SIG-M5 (cell line): ENCODE results near the gene PRKCE.
"Not testable (repeated sequence)": the region's sequence is repeated elsewhere in the genome, so short reads cannot be mapped to it uniquely, and the experiment has no call there.

ENCODE experiments used
- DNase-seq: peaks from one replicate; lab custom pipeline; 2025; lab: John Stamatoyannopoulos, UW

Gene PRKCE

DNA sequence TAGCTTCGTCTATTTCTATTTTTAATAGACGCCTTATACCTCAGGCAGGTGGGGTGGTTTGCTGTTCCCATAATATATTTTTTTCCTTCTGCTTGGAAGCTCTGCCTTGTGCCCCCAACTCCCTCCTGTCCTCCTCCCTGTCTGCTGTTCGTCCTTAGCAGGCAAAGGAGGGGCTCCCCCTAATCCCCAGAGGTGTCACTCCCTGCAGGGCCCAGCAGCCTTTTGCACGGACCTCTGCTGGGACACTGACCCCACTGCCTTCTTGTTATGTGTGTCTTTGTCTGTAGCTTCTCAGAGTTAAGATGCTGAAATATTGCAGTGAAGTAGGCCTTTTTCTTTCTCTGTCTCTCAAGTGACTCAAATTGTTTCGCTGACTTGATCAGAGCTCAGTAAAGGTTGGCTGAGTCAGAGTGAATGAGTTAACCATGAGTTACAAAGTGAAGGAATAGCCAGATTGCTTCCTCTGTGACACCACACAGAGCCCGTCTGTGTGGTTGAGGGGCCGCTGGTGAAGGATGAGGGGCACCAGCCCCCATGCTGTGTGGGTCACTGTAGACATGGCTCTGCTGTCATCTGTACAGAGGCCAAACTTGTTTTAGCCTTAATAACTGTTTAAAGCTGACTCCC lies 47.7 kb downstream of the PRKCE start:
- DNase-seq: no peak

DNA sequence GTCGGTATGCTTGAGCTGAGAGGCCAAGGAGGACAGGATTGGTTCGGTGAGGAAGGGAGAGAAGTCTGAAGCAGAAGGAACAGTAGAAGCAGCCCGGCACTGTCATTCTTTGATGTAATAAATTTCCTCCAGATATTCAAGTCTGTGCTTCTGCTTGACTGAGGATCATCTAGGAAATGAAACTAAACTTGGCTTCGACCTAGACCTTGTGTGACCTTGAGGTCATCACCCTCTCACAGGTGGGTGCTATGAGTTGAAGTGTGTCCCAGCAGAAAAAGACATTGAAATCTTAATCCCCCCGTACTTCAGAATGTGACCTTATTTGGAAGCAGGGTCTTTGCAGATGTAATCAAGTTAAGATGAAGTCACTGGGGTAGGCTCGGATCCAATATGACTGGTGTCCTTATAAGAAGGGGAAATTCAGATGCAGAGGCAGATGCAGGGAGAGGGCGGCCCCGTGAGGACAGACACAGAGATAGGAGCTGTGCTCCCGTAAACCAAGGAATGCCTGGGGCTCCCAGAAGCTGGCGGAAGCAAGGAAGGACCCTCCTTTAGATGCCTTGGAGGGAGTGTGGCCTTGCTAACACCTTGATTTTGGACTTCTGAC lies 49.0 kb downstream of the PRKCE start:
- no peak for DNase-seq

- DNase-seq: no peak
Measured at GRCh38 chr2:45705233-45705632, 53.8 kb downstream of the PRKCE start.

- no peak for DNase-seq
Measured at GRCh38 chr2:45706033-45706432, 54.6 kb downstream of the PRKCE start.

DNA sequence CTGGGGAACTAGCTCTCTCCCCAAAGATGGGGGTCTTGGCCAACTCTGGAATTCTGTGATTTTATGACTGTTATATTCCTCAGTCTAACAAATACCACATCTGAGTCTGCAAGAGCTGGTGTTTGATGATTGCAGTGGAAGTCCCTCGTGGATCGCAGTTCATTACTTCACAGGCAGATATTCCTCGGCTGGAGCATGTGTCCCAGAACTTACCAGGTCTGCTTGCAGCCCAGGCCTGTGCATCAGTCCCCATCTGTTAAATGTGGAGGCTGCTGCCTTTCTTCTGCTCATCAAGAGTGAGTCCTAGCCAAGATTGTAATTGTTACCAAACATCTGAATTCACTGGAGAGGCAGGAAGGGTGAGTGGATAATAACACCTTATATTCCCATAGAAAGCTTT lies 55.5 kb downstream of the PRKCE start:
- no peak for DNase-seq

- no peak for DNase-seq
Measured at GRCh38 chr2:45707661-45708060, 56.2 kb downstream of the PRKCE start.

DNA sequence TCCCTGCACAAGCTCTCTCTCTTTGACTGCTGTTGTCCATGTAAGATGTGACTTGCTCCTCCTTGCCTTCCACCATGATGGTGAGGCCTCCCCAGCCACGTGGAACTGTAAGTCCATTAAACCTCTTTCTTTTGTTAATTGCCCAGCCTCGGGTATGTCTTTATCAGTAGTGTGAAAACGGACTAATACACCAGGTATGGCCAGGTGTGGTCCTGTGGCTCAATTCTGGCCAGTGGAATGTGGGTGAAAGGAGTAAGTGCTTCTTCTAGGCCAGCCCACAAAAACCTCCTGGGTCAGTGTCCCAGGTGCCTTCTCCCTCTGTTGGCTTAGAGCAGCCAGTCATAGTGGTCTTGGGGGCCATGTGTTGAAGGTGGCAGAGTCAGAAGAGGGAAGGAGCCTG lies 57.0 kb downstream of the PRKCE start:
- DNase-seq: no peak

DNA sequence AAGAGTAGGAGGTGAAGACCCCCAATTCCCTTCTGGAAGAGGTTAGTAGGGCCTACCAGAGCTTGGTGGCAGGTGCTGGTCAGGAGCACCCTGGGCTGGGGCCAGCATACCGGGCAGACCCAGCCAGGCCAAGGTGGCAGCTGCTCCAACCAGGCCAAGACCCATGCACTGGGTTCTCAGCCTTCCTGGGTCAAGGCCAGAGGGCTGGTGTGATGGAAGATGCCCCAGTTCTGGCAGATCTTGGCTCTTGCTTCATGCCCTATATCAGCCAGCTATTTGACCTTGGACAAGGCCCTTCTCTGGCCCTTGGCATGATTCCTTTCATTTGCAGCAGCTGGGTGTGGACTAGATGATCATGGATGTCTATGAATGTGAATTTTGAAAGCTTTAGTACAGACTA lies 57.7 kb downstream of the PRKCE start:
- no peak for DNase-seq

DNA sequence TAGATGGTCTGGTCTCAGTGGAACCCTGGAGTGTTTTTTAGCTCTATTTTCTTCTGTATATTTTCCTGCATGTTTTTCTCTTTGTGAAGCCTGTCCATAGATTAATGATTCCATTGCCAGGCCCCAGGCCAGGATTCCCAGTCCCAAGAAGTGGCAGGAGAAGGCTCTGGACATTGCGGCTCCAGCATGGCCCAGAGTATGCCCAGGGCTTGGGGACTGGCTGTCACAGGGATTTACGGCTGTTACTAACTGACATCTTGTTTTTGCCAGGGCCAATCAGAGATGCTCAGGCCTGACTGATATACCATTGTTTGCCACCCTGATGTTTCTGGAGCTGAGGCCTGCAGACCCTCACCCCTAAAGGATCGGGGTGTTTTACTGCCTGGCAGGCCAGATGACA lies 59.0 kb downstream of the PRKCE start:
- no peak for DNase-seq

GRCh38 chr2:45711224-45711623 lies 59.7 kb downstream of the PRKCE start:
- DNase-seq: no peak

DNA sequence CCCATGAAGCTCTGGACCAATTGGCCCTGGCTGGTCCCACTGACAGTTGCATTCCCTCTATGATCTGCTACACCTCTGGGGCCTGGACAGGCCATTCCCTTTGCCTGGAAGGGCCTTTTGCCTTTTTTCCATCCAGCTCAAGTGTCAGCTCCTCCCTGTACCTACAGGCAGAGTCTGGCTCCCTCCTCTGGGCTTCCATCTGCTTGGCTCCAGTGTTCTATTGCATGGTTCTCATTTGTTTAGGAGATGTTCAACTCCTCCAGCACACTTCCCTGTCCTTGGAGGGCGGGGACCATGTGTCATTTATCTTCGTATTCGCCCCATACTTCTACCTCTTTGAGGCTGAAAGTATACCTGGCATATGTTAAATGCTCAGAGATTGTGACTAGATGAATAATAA lies 61.1 kb downstream of the PRKCE start:
- DNase-seq: no peak

DNA sequence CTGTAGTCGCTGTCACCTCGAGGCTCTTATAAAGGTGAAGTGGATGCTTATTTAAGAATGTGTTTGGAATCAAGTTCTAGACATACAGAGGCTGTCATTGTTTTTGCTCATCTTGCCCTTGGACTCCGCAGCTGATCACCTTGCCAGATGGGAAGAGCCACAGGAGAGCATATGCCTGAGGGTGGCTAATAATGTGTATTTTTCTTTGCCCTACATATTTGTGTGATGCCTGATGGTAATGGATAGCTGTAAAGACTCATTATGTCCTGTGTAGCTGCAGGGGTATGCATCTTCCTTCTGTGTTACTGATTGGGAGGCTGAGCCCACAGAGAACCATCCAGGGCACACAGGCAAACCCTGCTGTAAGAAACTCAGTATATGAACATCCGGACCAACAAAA lies 61.7 kb downstream of the PRKCE start:
- DNase-seq: no peak

DNA sequence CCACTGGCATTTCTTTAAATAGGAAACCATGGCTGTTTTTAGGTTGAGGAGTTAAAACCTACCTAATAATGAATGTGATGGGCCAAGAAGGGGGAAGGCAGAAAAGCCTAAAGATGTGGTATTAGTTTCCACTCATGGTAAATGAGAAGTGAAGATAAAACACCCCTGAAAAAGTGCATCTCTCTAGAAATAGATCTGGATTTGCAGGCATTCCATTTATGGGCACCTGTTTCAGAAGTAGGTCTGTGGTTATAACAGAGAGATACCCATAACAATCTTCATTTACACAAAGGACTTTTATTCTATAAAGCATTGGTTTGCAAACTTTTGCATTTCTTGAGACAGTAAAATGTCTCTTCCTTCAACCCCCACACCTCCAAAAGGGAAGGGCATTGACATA lies 62.1 kb downstream of the PRKCE start:
- no peak for DNase-seq

GRCh38 chr2:45714679-45715078 lies 63.2 kb downstream of the PRKCE start:
- DNase-seq: no peak

DNA sequence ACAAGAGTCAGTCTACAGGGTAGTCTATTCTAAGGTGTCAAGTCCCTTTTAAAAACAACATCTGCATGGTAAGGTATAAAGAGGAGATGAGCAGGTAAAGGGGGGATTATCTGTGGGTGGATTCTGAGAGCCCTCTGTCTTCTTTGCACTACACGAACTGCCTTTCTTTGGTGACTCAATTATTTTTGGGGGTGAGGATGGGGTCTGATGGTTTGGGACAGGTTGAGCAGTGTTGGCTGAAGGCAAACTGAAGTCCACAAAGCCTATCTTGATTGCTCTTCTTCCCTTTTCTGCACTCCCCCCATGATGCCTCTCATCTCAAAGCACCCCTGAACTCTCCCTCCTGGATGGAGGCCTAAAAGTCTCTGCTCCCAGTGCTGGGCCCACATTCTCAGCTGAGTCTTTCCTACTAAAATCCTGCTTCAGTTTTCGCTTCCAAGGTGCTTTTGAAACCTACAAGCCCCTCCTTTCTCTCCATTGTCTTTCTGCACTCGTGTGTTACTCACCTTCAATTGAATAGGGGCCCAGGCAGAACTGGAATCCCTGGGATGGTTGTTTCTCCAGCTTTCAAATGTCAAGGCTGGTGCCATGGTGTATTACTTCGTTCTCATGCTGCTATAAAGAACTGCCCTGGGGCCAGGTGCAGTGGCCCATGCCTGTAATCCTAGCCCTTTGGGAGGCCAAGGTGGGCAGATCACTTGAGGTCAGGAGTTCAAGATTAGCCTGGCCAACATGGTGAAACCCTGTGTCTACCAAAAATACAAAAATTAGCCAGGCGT lies 64.3 kb downstream of the PRKCE start:
- DNase-seq: no peak

DNA sequence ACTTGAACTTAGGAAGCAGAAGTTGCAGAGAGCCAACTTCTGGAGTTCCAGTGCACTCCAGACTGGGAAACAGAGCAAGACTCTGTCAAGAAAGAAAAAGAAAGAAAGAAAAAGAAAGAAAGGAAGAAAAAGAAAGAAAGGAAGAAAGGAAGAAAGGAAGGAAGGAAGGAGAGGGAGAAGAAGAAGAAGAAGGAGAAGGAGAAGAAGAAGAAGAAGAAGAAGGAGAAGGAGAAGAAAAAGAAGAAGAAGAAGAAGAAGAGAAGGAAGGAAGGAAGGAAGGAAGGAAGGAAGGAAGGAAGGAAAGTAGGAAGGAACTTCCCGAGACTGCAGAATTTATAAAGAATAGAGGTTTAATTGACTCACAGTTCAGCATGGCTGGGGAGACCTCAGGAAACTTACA lies 65.0 kb downstream of the PRKCE start:
- not testable (repeated sequence) for DNase-seq

GRCh38 chr2:45716915-45717314 lies 65.4 kb downstream of the PRKCE start:
- DNase-seq: no peak

DNA sequence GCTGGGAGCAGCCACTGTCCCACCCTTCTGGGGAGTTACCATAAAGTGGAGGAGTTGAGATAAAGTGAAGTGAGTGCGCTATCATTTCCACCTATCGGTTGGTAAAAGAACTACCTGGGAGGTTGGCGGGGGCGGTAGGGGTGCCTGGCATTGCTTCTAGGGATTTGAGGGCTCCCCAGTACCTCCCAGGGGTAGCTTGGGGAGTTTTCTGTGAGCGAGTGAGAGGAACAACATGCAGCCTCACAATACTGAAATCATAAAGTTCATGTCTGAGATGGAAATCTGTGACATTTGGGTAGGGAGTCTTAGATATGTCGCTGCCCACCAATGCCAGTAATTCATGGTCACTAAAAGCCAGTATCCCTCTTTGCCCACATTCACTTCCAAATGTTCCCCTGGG lies 68.7 kb downstream of the PRKCE start:
- DNase-seq: no peak

DNA sequence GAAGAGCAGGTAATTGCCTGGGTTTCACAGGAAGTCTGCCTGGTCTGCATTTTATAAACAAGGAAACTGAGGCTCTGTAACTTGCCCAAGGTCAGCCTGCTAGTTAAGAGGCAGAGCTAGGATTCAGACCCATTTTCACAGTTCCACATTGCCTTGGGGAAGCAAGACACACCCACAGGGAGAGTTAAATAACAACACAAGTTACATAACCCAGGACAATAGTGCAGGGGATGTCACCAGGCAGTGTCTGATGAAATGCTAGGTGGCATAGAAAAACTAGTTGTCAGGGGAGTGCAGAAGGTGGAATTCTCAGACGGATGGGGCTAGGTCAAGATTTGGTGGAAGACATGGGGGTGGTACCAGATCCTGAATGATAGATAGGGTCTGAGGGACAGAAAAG lies 69.7 kb downstream of the PRKCE start:
- no peak for DNase-seq

DNA sequence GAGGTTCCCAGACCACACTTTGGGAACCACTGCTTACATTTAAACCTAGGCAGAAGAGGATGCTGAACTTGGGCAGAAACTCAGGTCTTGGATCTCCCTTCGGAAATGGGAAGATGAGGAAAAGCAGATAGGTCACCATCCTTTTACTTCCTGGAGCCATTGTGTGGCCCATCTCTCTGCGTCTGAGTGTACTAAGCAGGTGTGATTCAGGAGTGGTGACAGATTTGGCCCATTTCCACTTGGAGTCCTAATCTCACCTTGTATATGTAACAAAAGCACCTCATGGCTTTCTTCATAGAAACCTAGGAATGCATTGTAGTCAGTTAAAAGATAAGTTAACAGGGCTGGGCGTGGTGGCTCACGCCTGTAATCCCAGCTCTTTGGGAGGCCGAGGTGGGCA lies 71.0 kb downstream of the PRKCE start:
- no peak for DNase-seq

DNA sequence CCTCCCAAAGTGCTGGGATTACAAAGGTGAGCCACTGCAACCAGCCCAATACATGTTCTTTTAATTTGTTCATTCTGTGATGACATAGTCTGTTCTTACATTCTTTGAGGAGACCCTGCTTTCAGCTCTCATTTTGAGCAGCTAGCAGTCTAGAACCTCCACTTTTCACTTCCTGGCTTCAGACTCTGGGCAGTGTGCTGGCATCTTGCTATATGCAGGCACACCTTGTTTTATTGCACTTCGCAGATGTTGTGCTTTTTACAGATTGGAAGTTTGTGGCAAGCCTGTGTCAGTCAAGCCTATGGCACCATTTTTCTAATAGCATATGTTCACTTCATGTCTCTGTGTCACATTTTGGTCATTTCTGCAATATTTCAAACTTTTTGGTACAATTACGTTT lies 72.4 kb downstream of the PRKCE start:
- DNase-seq: no peak

- DNase-seq: no peak
Measured at GRCh38 chr2:45724335-45724734, 72.9 kb downstream of the PRKCE start.

GRCh38 chr2:45725731-45726130 lies 74.3 kb downstream of the PRKCE start:
- DNase-seq: no peak

DNA sequence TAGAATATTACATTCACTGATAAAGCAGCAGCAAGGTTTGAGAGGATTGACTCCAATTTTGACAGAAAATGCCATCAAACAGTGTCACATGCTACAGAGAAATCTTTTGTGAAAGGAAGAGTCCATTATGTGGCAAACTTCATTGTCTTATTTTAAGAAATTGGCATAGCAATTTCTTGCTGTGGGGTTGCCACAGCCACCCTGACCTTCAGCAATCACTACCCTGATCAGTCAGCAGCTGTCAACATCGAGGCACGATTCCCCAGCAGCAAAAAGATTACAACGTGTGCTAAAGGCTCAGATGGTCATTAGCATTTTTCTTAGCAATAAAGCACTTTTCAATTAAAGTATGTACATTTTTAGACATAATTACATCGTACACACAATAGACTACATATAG lies 74.7 kb downstream of the PRKCE start:
- no peak for DNase-seq
